ENCODE measurements around the gene ITGB5.

The ITGB5 gene

GRCh38 chr3:124812291-124813265 is 74.6 kb downstream of the ITGB5 start:
- TF ChIP-seq CTCF (IDR thresholded peaks at IDR 0.05; ENCODE audit: low read depth, low read length): no peak
- peak; percentile 84 for DNase-seq (ENCODE audit: extremely low read depth, low read depth)

GRCh38 chr3:124811436-124811835 is 75.7 kb downstream of the ITGB5 start:
- no peak for DNase-seq (ENCODE audit: extremely low read depth, low read depth)
- no peak for TF ChIP-seq CTCF (IDR thresholded peaks at IDR 0.05; ENCODE audit: low read depth, low read length)

- TF ChIP-seq CTCF (IDR thresholded peaks at IDR 0.05; ENCODE audit: low read depth, low read length): no peak
Measured at GRCh38 chr3:124810970-124811369, 76.2 kb downstream of the ITGB5 start.

GRCh38 chr3:124809039-124809438 is 78.1 kb downstream of the ITGB5 start:
- TF ChIP-seq CTCF (IDR thresholded peaks at IDR 0.05; ENCODE audit: low read depth, low read length): no peak
- DNase-seq (ENCODE audit: extremely low read depth, low read depth): no peak

More at GRCh38 chr3:124810970-124811369, 76.2 kb downstream of the ITGB5 start:
- DNase-seq (ENCODE audit: extremely low read depth, low read depth): no peak

GRCh38 chr3:124805671-124806070 is 81.5 kb downstream of the ITGB5 start:
- no peak for TF ChIP-seq CTCF (IDR thresholded peaks at IDR 0.05; ENCODE audit: low read depth, low read length)
- no peak for DNase-seq (ENCODE audit: extremely low read depth, low read depth)

GRCh38 chr3:124804875-124805274 is 82.3 kb downstream of the ITGB5 start:
- DNase-seq (ENCODE audit: extremely low read depth, low read depth): no peak
- no peak for TF ChIP-seq CTCF (IDR thresholded peaks at IDR 0.05; ENCODE audit: low read depth, low read length)

- no peak for DNase-seq (ENCODE audit: extremely low read depth, low read depth)
- TF ChIP-seq CTCF (IDR thresholded peaks at IDR 0.05; ENCODE audit: low read depth, low read length): no peak
Measured at GRCh38 chr3:124802702-124803101, 84.5 kb downstream of the ITGB5 start.
